H1 (cell line): ENCODE measurements around the gene HBD. TPM values are rescaled to one million over a fixed set of nuclear protein-coding genes. Genes with fewer than 3 reads are reported as not detected.

Experiments
- CTCF ChIA-PET: fragments of 300-600 bp; sonication (Branson Sonifier 250); formaldehyde crosslinking; loops from one replicate; lab custom pipeline; 2021; ENCODE audit not compliant: partially characterized antibody; lab: Charles Lee
- POLR2A ChIA-PET: fragments of 300-600 bp; sonication (Branson Sonifier 250); formaldehyde crosslinking; loops from one replicate; lab custom pipeline; 2021; ENCODE audit warnings: inconsistent platforms; ENCODE audit not compliant: partially characterized antibody; lab: Charles Lee
- DNase-seq, 2 experiments: peaks; one replicate each; pipeline versions ENCODE4 v3.0.0 to v3.0.0-alpha.2; 2010 to 2022; ENCODE audit warnings: low spot score in 2 of 2, low read depth in 1 of 2, mixed read lengths in 1 of 2
- FAIRE-seq: peaks from 2 replicates; lab custom pipeline; 2011; peaks lifted over from hg19 to GRCh38; lab: Jason Lieb, UNC
- H2AFZ ChIP-seq: 2 replicates; pipeline ENCODE4 v1.8.1; 2012; ENCODE audit warnings: low read length, inconsistent platforms
- H2AK5ac ChIP-seq: 2 replicates; pipeline ENCODE4 v1.6.1; 2013; ENCODE audit warnings: low read depth, low read length
- H2BK120ac ChIP-seq: replicated peaks from 2 replicates; pipeline ENCODE3; 2013; ENCODE audit warnings: low read depth, low read length, inconsistent platforms
- H2BK12ac ChIP-seq: 2 replicates; pipeline ENCODE4 v1.6.1; 2013; ENCODE audit warnings: low read depth, low read length
- H2BK15ac ChIP-seq: 2 replicates; pipeline ENCODE4 v1.6.1; 2013; ENCODE audit warnings: low read length
- H2BK20ac ChIP-seq: 2 replicates; pipeline ENCODE4 v1.6.1; 2013; ENCODE audit warnings: low read length
- H2BK5ac ChIP-seq: 2 replicates; pipeline ENCODE4 v1.6.1; 2013; ENCODE audit warnings: low read depth, low read length
- H3K14ac ChIP-seq: 2 replicates; pipeline ENCODE4 v1.6.1; 2013; ENCODE audit warnings: inconsistent platforms; ENCODE audit not compliant: insufficient read length
- H3K18ac ChIP-seq: 2 replicates; pipeline ENCODE4 v1.6.1; 2013; ENCODE audit warnings: low read length; ENCODE audit errors: extremely low read depth
- H3K23ac ChIP-seq: 2 replicates; pipeline ENCODE4 v1.6.1; 2013; ENCODE audit warnings: inconsistent platforms; ENCODE audit not compliant: insufficient read length
- H3K23me2 ChIP-seq: 2 replicates; pipeline ENCODE4 v1.6.1; 2013; ENCODE audit warnings: low read depth, low read length
- H3K27ac ChIP-seq: 2 replicates; pipeline ENCODE4 v1.6.1; 2011; ENCODE audit warnings: low read depth, low read length, inconsistent platforms
- H3K27me3 ChIP-seq, 4 experiments: replicated peaks in 1 of 4; 1 replicate in 1 of 4; 2 replicates in 3 of 4; pipeline versions ENCODE4 v1.6.1 to v1.8.1; 2011 to 2013; ENCODE audit warnings: low read length in 3 of 4, mild to moderate bottlenecking in 3 of 4, inconsistent platforms in 2 of 4, mixed read lengths in 2 of 4, moderate library complexity in 1 of 4; ENCODE audit not compliant: control insufficient read depth in 3 of 4, insufficient read depth in 3 of 4; ENCODE audit errors: extremely low read depth in 1 of 4
- H3K36me3 ChIP-seq, 4 experiments: 2 replicates each; pipeline versions ENCODE4 v1.6.1 to v1.8.1; 2011 to 2013; ENCODE audit warnings: mild to moderate bottlenecking in 4 of 4, low read length in 3 of 4, moderate library complexity in 2 of 4, control low read depth in 1 of 4, inconsistent platforms in 1 of 4; ENCODE audit not compliant: insufficient read depth in 4 of 4, control insufficient read depth in 2 of 4
- H3K4ac ChIP-seq: replicated peaks from 2 replicates; pipeline ENCODE3; 2013; ENCODE audit warnings: low read length, low read depth, mixed read lengths, inconsistent platforms; ENCODE audit not compliant: insufficient read length
- H3K4me1 ChIP-seq, 4 experiments: replicated peaks in 1 of 4; 1 replicate in 1 of 4; 2 replicates in 3 of 4; pipeline versions ENCODE4 v1.6.1 to v1.8.1; 2011 to 2013; ENCODE audit warnings: low read length in 3 of 4, inconsistent platforms in 2 of 4, mixed read lengths in 1 of 4; ENCODE audit not compliant: insufficient read depth in 4 of 4, control insufficient read depth in 3 of 4
- H3K4me2 ChIP-seq, 2 experiments: 2 replicates each; pipeline versions ENCODE4 v1.6.1 to v1.8.1; 2011 to 2013; ENCODE audit warnings: low read depth in 2 of 2, low read length in 2 of 2, control low read depth in 1 of 2, inconsistent platforms in 1 of 2, mild to moderate bottlenecking in 1 of 2; ENCODE audit not compliant: insufficient read depth in 1 of 2
- H3K4me3 ChIP-seq, 4 experiments: fragments of 200-600, 300-600 bp in 1 of 4; sonication (generic), shearing (Covaris generic), sonication (Bioruptor Twin) in 1 of 4; 2 replicates each; pipeline versions ENCODE4 v1.5.1 to v1.8.1; 2011 to 2016; ENCODE audit warnings: low read length in 4 of 4, low read depth in 3 of 4, control low read depth in 2 of 4, inconsistent platforms in 2 of 4, mild to moderate bottlenecking in 2 of 4, mixed read lengths in 1 of 4, moderate library complexity in 1 of 4; ENCODE audit not compliant: insufficient read depth in 2 of 4; ENCODE audit errors: extremely low read depth in 1 of 4
- H3K56ac ChIP-seq: replicated peaks from 2 replicates; pipeline ENCODE3; 2013; ENCODE audit warnings: low read depth, mild to moderate bottlenecking, mixed read lengths, low read length, inconsistent platforms; ENCODE audit not compliant: insufficient read length
- H3K79me1 ChIP-seq: 2 replicates; pipeline ENCODE4 v1.6.1; 2013; ENCODE audit warnings: low read depth, low read length, control low read depth
- H3K79me2 ChIP-seq, 2 experiments: 2 replicates each; pipeline versions ENCODE4 v1.6.1 to v1.8.1; 2012 to 2013; ENCODE audit warnings: low read length in 2 of 2, mild to moderate bottlenecking in 2 of 2, inconsistent platforms in 1 of 2; ENCODE audit not compliant: insufficient read depth in 2 of 2, control insufficient read depth in 1 of 2
- H3K9ac ChIP-seq, 4 experiments: replicated peaks in 1 of 4; 1 replicate in 1 of 4; 2 replicates in 3 of 4; pipeline versions ENCODE4 v1.6.1 to v1.8.1; 2011 to 2013; ENCODE audit warnings: low read depth in 3 of 4, low read length in 3 of 4, control low read depth in 2 of 4, mild to moderate bottlenecking in 2 of 4, moderate library complexity in 2 of 4, inconsistent platforms in 1 of 4; ENCODE audit errors: extremely low read depth in 1 of 4
- H3K9me3 ChIP-seq, 2 experiments: 2 replicates each; pipeline versions ENCODE4 v1.6.1 to v1.8.1; 2012 to 2013; ENCODE audit warnings: mild to moderate bottlenecking in 2 of 2, moderate library complexity in 2 of 2, control low read depth in 1 of 2, inconsistent platforms in 1 of 2, low read depth in 1 of 2, low read length in 1 of 2, mixed read lengths in 1 of 2; ENCODE audit not compliant: insufficient read depth in 2 of 2
- H4K20me1 ChIP-seq, 2 experiments: replicated peaks in 1 of 2; 2 replicates each; pipeline versions ENCODE3 to v1.8.1; 2011 to 2013; ENCODE audit warnings: inconsistent platforms in 2 of 2, low read length in 2 of 2, mild to moderate bottlenecking in 1 of 2; ENCODE audit not compliant: insufficient read depth in 2 of 2, control insufficient read depth in 1 of 2
- H4K5ac ChIP-seq: 2 replicates; pipeline ENCODE4 v1.6.1; 2013; ENCODE audit warnings: low read length, low read depth, mixed read lengths, inconsistent platforms; ENCODE audit not compliant: insufficient read length
- H4K8ac ChIP-seq: 2 replicates; pipeline ENCODE4 v1.8.0; 2013; ENCODE audit warnings: mild to moderate bottlenecking, moderate library complexity, low read length, inconsistent platforms; ENCODE audit not compliant: insufficient read depth; ENCODE audit errors: extremely low read depth
- H4K91ac ChIP-seq: replicated peaks from 2 replicates; pipeline ENCODE3; 2013; ENCODE audit warnings: low read length, mixed read lengths, inconsistent platforms; ENCODE audit not compliant: insufficient read length
- HDAC6 ChIP-seq: IDR thresholded peaks from one replicate; pipeline ENCODE4 v1.7.1; 2012; ENCODE audit warnings: low read depth, mild to moderate bottlenecking, inconsistent platforms, low read length, moderate library complexity
- polyA plus RNA-seq, 7 experiments: library from polyadenylated mRNA; depleted of rRNA in 3 of 7; stranded (reverse) in 5 of 7; unstranded in 2 of 7; fragments of >200 nt in 5 of 7; fragments of 200-250 nt in 2 of 7; gene quantifications; 1 replicate in 5 of 7; 2 replicates in 1 of 7; 4 replicates in 1 of 7; pipeline versions ENCODE4 v1.2.1 to v1.2.3, GENCODE V29; 2011 to 2013; ENCODE audit warnings: missing spikeins in 2 of 7, mixed read lengths in 2 of 7
- total RNA-seq: library from RNA; stranded (reverse); fragmentation: NEBNext Ultra II Directional; extraction: Animal tissue kit (Norgen Biotek cat#: 25700); gene quantifications from 2 replicates; pipeline ENCODE4 v1.2.1, GENCODE V29; 2021

HBD gene
- total and polyA plus RNA-seq, 2 of the 8 experiments (the other 6 are each of a cell fraction or from before 2014, with no cell fraction given), result not detected

DNA sequence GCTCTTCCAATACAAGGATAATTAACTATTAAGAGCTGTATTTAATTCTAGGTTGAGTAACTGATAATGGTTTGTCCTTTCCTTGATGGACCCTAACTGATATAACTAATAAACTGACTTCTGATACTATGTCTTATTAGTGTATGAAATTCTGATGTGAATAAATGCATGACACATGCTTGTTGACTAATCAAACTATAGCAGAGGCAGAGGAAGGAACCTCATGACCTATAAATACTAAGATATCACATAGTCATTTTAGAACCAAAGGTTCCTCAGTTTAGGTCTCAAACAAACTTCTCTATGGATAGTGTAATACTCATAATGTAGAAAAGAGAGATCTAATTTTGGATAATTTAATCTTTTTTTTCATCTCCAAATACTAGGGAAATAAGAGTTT is 4.8 kb upstream of the HBD start:
- Histone ChIP-seq H3K4ac (no peak overlapping the region), H3K9me3 (no peaks in the 10 kb centered on the region), H4K8ac (no peak overlapping the region), H3K14ac (no peak overlapping the region), H3K79me2 (no peaks in the 10 kb centered on the region), H2BK15ac (no peak overlapping the region), H3K4me2 (no peak overlapping the region), H3K56ac (no peak overlapping the region), H3K27me3 (no peaks in the 10 kb centered on the region), H4K91ac (no peak overlapping the region), H2BK12ac (no peak overlapping the region), H2BK5ac (no peak overlapping the region), H3K23ac (no peak overlapping the region), H3K23me2 (no peaks in the 10 kb centered on the region; the same call in 1 of the 2 replicates), H3K79me1 (no peaks in the 10 kb centered on the region), H2AK5ac (no peak overlapping the region), H4K5ac (no peak overlapping the region), H2AFZ (no peak overlapping the region), H3K4me1 (no peaks in the 10 kb centered on the region), H2BK20ac (no peak overlapping the region)
- DNase-seq (no peak), FAIRE-seq (no peak)
- POLR2A ChIA-PET, result no interaction called here
- CTCF ChIA-PET, result interaction anchor here (0.8 kb wide), 1 partner anchor 52 kb away, joined by 3 read pairs; no protein-coding TSS in a partner anchor
- TF ChIP-seq HDAC6, result no peak
- TF ChIP-seq, all 59 proteins: peak for 0
- Histone ChIP-seq H3K27ac (no peak overlapping the region), H3K18ac (no peak overlapping the region), H3K9ac (no peak overlapping the region), H3K4me3 (no peak overlapping the region), H3K36me3 (no peaks in the 10 kb centered on the region), H2BK120ac (no peak overlapping the region), H4K20me1 (no peaks in the 10 kb centered on the region)
